NCI-H1436 (cell line): ENCODE results near the gene RXFP4.
"Not testable (repeated sequence)": the region's sequence is repeated elsewhere in the genome, so short reads cannot be mapped to it uniquely, and the experiment has no call there.

Source experiments
- DNase-seq: peaks from one replicate; lab custom pipeline; 2025; lab: John Stamatoyannopoulos, UW

The RXFP4 gene

DNA sequence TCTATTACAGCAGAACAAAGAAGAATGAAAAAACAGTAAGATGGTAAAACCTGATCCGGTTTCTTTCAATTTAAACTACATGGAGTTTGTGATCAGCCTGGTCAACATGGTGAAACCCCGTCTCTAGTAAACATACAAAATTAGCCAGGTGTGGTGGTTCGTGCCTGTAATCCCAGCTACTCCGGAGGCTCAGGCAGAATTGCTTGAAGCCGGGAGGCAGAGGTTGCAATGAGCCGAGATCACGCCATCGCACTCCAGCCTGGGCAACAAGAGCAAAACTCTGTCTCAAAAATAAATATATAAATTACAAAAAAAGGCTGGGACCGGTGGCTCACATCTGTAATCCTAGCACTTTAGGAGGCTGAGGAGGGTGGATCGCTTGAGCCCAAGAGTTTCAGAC, 10.7 kb upstream of the RXFP4 start:
- DNase-seq: not testable (repeated sequence)

DNA sequence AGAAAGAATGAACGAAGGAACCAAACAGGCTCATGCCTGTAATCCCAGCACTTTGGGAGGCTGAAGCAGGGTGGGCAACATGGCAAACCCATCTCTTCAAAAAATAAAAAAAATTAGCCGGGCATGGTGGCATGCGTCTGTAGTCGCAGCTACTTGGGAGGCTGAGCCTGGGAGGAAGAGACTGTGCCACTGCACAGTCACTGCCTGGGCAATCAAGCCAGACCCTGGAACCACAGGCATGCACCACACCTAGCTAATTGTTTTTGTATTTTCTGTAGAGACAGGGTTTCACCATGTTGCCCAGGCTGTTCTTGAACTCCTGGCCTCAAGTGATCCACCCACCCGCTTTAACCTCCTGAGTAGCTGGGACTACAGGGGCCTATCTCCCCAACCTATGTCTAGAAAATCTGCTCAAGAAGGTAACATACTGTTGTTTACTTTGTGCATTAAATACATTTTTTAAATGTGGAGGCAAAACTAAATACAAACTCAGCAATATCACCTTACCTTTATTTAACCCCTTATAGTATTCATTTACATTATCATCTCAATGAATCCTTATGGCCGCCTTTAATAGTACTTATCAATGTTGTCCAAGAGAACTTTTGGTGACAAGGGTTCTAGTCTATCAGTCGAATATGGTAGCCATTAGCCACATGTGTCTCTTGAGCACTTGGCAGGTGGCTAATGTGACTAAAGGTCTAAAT, 10.0 kb upstream of the RXFP4 start:
- no peak for DNase-seq

DNA sequence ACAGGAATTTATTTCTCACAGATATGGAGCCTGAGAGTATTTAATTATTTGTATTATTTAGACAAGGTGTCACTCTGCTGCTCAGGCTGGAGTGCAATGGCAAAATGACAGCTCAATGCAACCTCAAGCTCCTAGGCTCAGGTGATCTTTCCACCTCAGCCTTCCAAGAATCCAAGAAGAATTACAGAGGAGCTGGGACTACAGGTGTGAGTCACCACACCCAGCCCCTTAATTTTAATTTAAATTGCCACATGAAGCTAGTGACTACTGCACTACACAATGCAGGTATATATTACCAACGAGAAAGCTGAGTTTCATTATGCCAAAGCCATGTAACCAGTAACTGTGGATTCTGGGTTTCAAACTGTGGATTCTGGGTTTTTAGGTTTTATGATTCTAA, 9.4 kb upstream of the RXFP4 start:
- no peak for DNase-seq

DNA sequence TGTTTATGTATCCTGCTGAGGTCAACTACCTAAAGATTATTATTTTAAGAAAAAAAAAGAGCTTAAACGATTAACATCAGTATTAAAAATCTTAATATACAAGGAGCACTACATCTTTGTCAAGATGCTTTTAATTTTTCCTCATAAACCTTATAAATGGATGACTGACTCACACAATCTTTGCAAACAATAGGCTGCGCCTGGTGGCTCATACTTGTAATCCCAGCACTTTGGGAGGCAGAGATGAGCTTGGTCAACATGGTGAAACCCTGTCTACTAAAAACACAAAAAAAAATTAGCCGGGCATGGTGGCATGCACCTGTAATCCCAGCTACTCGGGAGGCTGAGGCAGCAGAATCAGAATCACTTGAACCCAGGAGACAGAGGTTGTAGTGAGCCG, 9.0 kb upstream of the RXFP4 start:
- DNase-seq: no peak

DNA sequence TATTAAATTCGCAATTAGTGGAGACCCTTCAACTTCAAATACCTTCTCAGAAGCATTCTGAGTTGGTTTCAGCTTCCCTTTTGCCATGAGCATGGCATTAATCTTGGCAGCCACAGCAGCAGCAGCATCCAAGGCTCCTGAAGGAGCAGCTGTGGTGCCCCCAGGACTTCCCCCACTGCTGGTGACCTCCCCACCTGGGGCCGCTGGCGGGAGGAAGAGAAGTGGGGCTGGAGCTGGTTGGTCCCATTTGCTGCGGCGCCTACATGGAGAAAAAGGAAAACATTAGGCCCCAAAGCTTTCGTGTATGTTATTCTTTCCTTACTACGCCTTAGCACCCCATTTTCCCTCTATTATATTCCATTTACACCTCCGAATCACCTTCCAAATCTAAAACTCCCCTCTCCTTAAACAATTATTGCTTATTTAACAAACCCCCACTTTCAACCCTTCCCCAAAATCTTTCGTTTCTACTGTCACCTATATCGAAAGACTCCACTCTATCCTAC, 7.8 kb upstream of the RXFP4 start:
- DNase-seq: no peak

DNA sequence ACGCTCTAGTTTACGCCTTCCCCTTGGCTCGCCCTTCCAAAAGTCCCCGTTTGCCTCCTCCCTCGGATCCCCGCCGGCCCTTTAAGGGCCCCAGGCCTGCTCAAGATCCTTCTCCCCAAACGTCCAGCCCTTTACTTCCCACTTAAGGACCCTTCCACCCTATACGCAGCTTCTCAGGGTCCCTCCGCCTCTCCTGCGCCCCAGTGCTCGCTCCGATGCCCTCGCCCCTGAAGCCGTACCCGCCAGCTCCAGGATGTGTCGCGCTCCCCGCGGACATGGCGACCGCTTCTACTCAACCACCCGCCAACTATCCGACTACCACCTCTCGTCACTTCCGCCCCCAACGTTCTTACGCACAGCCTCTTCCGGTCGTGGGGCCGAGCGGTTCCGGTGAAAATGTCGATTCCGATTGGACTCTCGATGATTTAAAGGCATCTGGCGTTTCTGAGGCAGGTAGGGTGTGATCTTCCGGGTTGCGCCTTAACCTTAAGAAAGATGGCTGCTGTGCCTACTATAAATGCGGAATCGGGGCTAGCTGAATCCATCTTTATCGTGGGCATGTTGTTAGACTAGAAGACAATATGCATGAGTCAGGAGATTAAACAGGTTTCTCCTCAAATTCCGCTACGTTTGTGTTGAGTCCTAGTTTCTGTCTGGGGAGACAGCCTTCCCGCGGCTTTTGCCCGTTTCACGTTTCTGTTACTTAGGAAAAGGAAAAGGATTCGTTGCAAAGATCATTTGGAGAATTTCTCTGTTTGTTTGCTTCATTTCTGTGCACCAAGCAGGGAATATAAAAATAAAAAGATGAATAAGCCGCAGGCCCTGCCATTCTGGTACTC, 7.1 kb upstream of the RXFP4 start, which contains the start of gene KHDC4:
KHDC4 (minus strand) TSS at position 317 of the 839 bp plus-strand sequence; CDS start at position 277, 40 bp downstream.
- DNase-seq: peak; percentile 98

DNA sequence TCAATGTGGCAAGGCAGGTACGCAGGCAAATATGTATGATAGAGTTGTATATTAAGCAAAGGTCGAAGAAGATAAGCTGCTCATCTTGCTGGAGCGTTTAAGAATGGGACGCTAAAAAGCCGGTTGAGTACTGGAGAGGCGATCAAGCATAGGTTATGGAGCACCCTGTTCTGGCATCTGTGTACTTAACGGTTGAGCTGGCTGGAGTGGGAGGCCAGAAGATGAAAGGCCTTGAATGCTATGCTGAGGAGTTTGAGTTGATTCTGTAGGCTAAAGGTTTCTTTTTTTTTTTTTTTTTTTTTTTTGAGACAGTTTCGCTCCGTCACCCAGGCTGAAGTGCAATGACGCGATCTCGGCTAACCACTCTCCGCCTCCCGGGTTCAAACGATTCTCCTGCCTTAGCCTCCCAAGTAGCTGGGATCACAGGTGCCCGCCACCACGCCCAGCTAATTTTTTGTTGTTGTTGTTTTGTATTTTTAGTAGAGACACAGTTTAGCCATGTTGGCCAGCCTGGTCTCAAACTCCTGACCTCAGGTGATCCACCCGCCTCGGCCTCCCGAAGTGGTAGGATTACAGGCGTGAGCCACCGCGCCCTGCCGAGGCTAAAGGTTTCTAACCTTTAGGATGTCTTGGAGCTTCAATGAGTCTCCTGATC, 6.4 kb upstream of the RXFP4 start:
- DNase-seq: no peak

DNA sequence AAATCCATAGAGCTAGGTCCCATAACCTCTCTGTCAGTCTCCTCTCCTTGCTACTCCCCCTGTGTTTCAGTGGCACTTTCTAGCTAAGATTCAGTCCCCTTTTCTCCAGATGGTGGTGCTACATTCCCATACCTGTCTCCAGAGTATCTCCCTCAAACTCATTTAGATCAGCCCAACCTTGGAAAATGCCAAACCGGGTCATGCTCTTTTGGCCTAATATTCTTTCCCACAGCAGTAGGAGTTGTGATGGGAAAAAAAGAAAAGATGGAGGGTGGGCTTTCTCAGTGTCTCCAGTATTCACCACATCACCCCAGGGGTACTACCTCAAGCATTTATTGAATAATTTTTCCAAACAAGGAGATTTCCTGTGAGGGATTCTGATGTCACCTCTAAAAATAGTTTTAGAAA, 3.2 kb upstream of the RXFP4 start:
- peak; percentile 66 for DNase-seq

DNA sequence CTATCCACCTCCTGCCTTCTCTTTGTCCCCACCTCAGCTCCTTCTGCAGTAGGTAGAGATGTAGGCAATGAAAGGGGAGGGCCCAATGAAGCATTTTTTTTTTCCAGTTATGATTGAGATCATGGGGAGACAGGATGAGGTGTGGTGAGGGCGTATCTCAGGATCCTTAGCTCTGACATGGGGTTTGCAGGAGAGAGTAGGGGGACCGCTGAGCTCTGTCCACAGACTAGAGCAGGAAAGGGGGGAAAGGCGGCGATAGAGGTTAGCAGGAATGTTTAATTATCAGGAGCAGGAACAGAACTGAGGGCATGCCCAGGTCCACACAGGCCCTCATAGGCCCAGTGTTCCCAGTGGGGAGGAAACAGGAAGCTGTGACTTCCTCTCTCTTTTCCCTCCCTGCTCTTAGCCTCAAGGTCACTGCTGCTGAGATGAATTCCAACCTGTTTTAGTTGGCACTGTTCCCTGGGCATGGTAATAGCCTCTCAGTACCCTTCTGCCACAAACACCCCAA, 901 bp upstream of the RXFP4 start:
- DNase-seq: no peak

DNA sequence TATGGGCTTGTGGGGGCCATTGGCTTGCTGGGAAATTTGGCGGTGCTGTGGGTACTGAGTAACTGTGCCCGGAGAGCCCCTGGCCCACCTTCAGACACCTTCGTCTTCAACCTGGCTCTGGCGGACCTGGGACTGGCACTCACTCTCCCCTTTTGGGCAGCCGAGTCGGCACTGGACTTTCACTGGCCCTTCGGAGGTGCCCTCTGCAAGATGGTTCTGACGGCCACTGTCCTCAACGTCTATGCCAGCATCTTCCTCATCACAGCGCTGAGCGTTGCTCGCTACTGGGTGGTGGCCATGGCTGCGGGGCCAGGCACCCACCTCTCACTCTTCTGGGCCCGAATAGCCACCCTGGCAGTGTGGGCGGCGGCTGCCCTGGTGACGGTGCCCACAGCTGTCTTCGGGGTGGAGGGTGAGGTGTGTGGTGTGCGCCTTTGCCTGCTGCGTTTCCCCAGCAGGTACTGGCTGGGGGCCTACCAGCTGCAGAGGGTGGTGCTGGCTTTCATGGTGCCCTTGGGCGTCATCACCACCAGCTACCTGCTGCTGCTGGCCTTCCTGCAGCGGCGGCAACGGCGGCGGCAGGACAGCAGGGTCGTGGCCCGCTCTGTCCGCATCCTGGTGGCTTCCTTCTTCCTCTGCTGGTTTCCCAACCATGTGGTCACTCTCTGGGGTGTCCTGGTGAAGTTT, 550 bp downstream of the RXFP4 start:
- no peak for DNase-seq

DNA sequence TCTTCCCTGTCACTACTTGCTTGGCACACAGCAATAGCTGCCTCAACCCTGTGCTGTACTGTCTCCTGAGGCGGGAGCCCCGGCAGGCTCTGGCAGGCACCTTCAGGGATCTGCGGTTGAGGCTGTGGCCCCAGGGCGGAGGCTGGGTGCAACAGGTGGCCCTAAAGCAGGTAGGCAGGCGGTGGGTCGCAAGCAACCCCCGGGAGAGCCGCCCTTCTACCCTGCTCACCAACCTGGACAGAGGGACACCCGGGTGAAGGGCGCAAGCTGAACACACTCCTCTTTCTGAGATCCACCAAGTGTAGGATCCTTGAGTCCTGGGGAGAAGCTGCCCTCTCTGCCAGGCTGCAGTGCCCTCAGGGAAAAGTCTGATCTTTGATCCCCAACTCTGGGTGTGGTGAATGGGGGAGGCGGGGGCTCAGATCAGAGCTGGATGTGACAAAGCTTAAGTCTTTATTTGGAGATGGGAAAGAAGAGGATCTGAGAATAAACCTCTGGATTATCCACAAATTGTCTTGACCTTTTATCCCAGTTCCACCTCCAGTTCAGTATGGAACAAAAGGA, 1.2 kb downstream of the RXFP4 start:
- DNase-seq: no peak

DNA sequence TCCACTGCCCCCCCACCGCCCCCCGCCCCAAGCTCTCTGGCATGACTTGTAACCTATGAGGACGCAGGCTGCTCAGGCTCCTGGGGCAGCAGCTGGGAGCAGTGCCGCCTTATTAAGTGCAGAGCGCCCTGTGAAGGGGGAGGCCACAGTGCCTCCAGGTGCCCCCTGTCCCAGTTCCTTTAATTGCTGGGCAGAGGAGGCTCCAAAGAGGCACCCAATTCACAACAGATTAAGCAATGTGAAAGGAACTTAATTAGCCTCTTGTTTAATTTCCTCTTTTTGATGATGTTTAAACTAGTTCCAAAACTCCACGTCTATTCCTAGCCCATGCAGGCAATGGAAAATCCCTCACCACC, 3.0 kb downstream of the RXFP4 start:
- peak; percentile 43 for DNase-seq

DNA sequence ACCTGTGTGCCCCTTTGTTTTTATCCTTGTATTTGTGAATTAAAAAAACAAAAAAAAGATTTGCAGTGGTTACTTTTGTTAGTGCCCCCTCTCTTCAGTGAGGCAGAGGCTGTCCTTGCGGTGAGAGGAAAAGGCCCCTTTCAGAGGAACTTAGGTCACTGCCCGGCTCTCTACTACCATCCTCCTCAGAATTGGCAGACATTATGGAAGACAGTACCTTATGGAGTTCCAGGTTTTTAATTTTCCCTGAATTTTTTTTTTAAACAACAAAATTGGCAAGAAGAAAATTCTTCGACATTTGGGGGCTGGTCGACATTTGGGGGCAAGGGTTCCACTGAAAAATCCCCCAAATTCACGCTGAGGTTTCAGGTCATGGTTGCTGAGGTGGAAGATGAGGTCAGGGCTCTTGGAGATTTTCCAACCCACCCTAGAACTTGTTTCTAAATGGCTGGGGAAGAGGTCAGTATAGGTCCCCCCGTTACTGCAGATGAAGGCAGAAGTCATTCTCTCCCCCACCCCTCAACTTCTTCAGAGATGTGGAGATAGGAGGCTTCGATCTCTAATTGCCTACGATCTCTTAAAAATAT, 5.3 kb downstream of the RXFP4 start:
- no peak for DNase-seq

DNA sequence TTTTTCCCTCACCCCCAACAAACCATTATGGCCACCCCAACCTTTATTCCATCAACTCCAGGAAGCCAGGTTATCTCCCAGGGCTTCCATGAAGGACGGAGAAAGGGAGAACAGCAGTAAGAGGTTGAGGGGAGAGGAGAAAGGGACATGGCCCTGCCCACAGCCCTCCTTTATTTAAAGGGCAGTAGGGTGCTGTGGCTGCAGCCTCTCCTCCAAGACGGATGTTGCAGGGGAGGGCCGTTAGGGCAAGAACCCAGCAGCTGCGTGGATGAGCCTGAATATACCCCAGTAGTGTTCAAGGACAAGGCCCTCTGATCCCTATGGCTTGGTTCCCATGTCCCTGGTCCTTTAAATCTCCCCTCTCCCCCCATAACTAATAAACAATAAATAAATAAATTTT, 5.9 kb downstream of the RXFP4 start:
- DNase-seq: no peak

DNA sequence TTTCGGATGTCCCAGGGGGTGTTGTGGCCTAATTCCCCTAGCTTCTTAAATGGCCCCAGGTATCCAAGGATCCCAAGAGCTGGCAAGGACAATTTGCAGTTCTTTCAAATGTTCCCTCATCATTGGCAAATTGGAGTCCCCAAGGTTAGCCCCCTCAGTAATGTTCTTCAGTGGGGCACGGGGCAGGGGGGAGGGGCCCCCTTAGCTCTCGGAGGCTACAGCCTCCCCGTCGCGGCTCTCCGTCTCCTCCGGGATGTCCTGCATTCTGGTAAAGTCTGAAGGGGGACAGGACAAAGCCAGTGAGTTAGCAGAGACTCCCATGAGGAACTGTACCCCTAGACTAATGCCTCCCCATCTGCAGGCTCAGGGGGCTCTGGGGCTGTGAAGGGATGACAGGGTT, 6.3 kb downstream of the RXFP4 start:
- DNase-seq: no peak

DNA sequence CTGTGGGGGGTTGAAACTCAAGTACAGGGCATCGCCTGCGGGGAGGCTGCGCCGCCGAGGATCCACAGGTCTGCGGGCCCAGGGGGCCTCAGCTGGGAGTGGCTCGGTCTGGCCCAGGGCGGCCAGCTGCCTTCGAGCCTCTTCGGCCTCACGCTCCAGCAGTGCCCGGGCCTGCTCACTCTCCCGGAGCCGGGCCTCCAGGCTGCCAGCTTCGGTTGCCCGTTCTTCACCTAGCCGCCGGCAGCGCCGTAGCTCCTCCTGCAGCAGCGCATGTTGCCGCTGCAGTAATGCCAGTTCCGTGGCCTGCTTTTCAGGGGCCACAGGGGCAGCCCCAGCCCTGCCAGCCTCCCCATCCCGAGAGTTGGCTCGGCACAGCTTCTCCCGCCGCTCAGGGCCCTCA, 9.4 kb downstream of the RXFP4 start:
- no peak for DNase-seq

DNA sequence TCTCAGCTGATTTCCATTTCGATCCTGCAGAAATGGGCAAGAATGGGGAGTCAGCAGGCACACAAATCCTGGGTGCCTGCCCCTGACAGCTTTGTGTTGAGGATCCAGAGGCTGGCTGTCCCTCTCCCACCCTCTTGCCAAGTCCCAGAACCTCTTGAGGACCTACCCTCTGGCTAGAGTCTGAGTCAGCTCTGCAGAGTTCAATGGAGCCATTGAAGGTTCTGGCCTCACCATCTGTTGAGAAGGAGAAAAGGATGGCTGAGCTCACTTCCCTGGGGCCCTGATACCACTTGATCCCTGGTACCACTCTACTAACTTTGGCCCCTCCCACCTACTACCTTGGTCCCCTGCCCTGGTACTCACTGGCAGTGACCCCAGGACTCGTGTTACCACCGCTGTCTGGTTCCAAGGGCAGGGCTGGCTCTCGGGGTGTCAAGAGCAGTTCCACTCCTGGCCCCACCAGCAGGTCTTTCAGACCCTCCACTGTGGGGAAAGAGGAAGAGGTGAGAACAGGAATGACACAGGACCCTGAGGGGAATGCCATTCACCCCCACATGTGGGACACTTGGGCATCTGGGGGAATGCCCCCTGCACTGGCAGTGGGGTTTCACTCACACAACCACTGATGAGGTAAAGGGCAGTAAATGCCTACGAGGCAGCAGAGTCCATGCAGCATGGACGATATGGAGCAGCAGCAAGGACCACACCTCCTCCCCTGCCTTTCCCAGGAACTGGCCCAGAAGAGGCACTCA, 10.5 kb downstream of the RXFP4 start:
- no peak for DNase-seq

DNA sequence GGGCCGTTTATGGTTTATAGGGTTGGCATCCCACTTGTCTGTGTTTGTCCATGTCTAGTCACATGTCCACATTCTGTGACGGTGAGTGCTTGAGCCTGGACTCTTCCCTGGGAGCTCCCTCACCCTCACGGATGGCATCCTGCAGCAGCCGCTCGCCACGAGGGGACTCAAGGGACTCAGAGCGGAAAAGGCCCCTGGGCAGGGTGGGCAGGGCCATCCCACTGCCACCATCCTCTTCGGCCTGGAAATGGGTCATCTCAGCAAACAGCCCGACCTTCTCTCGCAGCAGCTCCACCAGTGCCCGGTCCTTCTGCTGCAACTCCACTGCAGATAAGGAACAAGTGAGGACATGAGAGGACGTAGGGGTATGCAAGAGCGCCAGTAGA, 11.1 kb downstream of the RXFP4 start:
- no peak for DNase-seq

DNA sequence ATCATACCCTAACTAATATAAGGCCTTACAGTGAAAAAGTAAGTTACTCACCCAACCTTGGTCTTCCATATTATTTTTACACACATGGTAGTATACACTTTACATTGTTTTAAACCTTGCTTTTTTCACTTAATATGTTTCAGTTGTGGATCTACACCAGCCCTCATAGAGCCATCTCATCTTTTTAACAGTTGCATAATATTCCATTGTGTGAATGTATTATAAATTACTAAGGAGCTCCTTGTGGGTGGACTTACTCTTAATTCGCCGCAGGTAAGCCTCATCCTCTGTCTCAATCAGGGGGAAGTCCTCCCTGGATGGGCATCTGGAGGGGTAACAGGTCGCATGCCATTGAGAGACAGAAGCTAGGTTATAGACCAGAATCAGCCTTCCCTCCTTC, 13.2 kb downstream of the RXFP4 start:
- no peak for DNase-seq

DNA sequence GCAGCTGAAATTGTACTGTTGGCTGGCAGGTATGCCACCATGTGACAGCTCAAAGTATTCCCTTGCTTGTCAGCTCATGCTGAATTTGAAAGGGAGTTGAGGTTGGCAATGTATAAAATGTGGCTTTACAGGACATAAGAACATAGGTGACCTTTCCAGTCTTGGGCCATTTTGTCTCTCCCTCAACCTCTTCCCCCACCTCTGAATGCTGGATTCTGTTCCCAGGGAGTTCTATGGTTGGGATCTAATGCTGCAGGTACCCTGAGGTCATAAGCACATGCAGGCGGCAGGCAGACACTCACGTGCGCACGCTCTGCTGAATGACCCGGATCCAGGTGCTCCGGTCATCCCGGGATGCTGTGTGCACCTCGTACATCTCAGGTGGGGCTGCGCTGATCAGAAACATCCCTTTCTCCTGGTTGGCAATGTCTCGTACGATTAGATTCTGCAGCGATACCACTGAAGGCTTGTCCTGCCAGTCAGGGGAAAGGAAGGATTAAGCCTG, 16.0 kb downstream of the RXFP4 start:
- no peak for DNase-seq
